HG03565 (cell line): ENCODE results near the gene AGAP1.

Experiments used
- ATAC-seq: cut with Tn5 transposase; IDR thresholded peaks from one replicate; pipeline ENCODE4 v1.9.1; 2021; ENCODE audit warnings: mild to moderate bottlenecking, moderate library complexity; ENCODE audit not compliant: unreplicated experiment

Gene AGAP1

GRCh38 chr2:235706506-235706905 lies 212.7 kb downstream of the AGAP1 start:
- ATAC-seq: no peak

GRCh38 chr2:235707411-235708096 lies 213.7 kb downstream of the AGAP1 start:
- ATAC-seq: no peak

GRCh38 chr2:235709124-235709813 lies 215.4 kb downstream of the AGAP1 start:
- no peak for ATAC-seq

GRCh38 chr2:235709969-235710879 lies 216.4 kb downstream of the AGAP1 start:
- no peak for ATAC-seq

GRCh38 chr2:235710933-235711332 lies 217.1 kb downstream of the AGAP1 start:
- ATAC-seq: no peak

- ATAC-seq: no peak
Measured at GRCh38 chr2:235711527-235711926, 217.7 kb downstream of the AGAP1 start.

GRCh38 chr2:235712176-235712575 lies 218.3 kb downstream of the AGAP1 start:
- no peak for ATAC-seq

GRCh38 chr2:235713189-235713588 lies 219.3 kb downstream of the AGAP1 start:
- ATAC-seq: no peak

GRCh38 chr2:235715601-235716000 lies 221.8 kb downstream of the AGAP1 start:
- no peak for ATAC-seq

GRCh38 chr2:235716875-235717496 lies 223.1 kb downstream of the AGAP1 start:
- ATAC-seq: no peak

GRCh38 chr2:235719146-235719942 lies 225.5 kb downstream of the AGAP1 start:
- no peak for ATAC-seq

GRCh38 chr2:235721625-235722024 lies 227.8 kb downstream of the AGAP1 start:
- no peak for ATAC-seq

GRCh38 chr2:235722869-235723268 lies 229.0 kb downstream of the AGAP1 start:
- ATAC-seq: no peak

GRCh38 chr2:235723371-235723770 lies 229.5 kb downstream of the AGAP1 start:
- ATAC-seq: no peak

GRCh38 chr2:235723811-235724465 lies 230.1 kb downstream of the AGAP1 start:
- ATAC-seq: no peak

- ATAC-seq: no peak
Measured at GRCh38 chr2:235725016-235725489, 231.2 kb downstream of the AGAP1 start.

GRCh38 chr2:235725841-235726240 lies 232.0 kb downstream of the AGAP1 start:
- ATAC-seq: no peak

GRCh38 chr2:235726554-235726953 lies 232.7 kb downstream of the AGAP1 start:
- ATAC-seq: no peak

- ATAC-seq: no peak
Measured at GRCh38 chr2:235727174-235727573, 233.3 kb downstream of the AGAP1 start.
